ENCODE results near the gene FAM240B.

GRCh38 chr9:38700695-38701094 lies 19.2 kb downstream of the FAM240B start:
- TF ChIP-seq SUZ12 (IDR thresholded peaks at IDR 0.05; ENCODE audit: extremely low read depth, insufficient read depth, insufficient read length): no peak
- no peak for TF ChIP-seq YY1 (IDR thresholded peaks at IDR 0.05; ENCODE audit: insufficient read depth, insufficient read length)
- no peak for TF ChIP-seq ZNF274 (IDR thresholded peaks at IDR 0.05; ENCODE audit: low read depth, low read length)
